Astrocyte (in vitro differentiated cells and primary cell): ENCODE measurements around the gene RFLNA.
"Not testable (repeated sequence)": the region's sequence is repeated elsewhere in the genome, so short reads cannot be mapped to it uniquely, and the experiment has no call there.

Experiments
- EZH2 ChIP-seq: IDR thresholded peaks from 2 replicates; pipeline ENCODE4 v1.6.1; 2012; ENCODE audit warnings: mild to moderate bottlenecking, low read length, inconsistent platforms; ENCODE audit not compliant: insufficient read depth
- TF ChIP-seq, protein P1 (sequence below): IDR thresholded peaks from 2 replicates; pipeline ENCODE4 v1.5.1; 2011; ENCODE audit warnings: low read depth, mild to moderate bottlenecking, inconsistent platforms, low read length, moderate library complexity; ENCODE audit not compliant: insufficient read depth

DNA sequence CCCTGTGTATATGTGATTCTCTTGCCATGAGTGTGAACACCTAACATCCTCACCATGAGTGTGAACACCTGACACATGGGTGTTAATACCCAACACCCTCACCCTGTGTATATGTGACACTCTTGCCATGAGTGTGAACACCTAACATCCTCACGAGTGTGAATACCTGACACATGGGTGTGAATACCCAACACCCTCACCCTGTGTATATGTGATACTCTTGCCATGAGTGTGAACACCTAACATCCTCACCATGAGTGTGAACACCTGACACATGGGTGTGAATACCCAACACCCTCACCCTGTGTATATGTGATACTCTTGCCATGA lies 28.1 kb downstream of the RFLNA start:
- not testable (repeated sequence) for TF ChIP-seq EZH2
- TF ChIP-seq, protein P1, sequence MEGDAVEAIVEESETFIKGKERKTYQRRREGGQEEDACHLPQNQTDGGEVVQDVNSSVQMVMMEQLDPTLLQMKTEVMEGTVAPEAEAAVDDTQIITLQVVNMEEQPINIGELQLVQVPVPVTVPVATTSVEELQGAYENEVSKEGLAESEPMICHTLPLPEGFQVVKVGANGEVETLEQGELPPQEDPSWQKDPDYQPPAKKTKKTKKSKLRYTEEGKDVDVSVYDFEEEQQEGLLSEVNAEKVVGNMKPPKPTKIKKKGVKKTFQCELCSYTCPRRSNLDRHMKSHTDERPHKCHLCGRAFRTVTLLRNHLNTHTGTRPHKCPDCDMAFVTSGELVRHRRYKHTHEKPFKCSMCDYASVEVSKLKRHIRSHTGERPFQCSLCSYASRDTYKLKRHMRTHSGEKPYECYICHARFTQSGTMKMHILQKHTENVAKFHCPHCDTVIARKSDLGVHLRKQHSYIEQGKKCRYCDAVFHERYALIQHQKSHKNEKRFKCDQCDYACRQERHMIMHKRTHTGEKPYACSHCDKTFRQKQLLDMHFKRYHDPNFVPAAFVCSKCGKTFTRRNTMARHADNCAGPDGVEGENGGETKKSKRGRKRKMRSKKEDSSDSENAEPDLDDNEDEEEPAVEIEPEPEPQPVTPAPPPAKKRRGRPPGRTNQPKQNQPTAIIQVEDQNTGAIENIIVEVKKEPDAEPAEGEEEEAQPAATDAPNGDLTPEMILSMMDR: not testable (repeated sequence)
